Measurements from ENCODE around the gene GAS2. TPM values are rescaled to one million over a fixed set of nuclear protein-coding genes. Genes with fewer than 3 reads are reported as not detected.

The GAS2 gene
- total and polyA plus RNA-seq, 4 donors = 0.58 to 9.8 (median 1.2) TPM

GRCh38 chr11:22786475-22786874, 120.1 kb downstream of the GAS2 start:
- ATAC-seq (ENCODE audit: insufficient read depth, low FRiP score) (no peak), DNase-seq (no peak)
- TF ChIP-seq CTCF (IDR thresholded peaks at IDR 0.05; ENCODE audit: control extremely low read depth, extremely low read depth) = no peak
- Histone ChIP-seq H3K9me3 (ENCODE audit: control insufficient read depth in 4 of 4, insufficient read depth in 3 of 4, low read length in 3 of 4) (no peaks in the 10 kb centered on the region), H3K27me3 (ENCODE audit: control insufficient read depth in 3 of 3, insufficient read depth in 3 of 3, low read length in 2 of 3) (no peaks in the 10 kb centered on the region), H3K36me3 (ENCODE audit: control insufficient read depth in 4 of 4, insufficient read depth in 4 of 4, low read length in 4 of 4) (no peaks in the 10 kb centered on the region), H3K4me1 (ENCODE audit: control insufficient read depth in 5 of 5, insufficient read depth in 5 of 5, low read length in 5 of 5) (no peaks in the 10 kb centered on the region), H3K4me3 (no peak overlapping the region), H3K9ac (ENCODE audit: insufficient read depth in 1 of 2, low read length in 2 of 2) (no peak overlapping the region), H3K27ac (ENCODE audit: low read depth in 1 of 2, low read length in 1 of 2) (no peak overlapping the region)
- 89 to 94% methylated on average over 3 of the region's 3 CpGs for WGBS, 2 donors

GRCh38 chr11:22787055-22787454, 120.6 kb downstream of the GAS2 start:
- no peak for DNase-seq
- ATAC-seq (ENCODE audit: insufficient read depth, low FRiP score) = no peak
- Histone ChIP-seq H3K36me3 (ENCODE audit: control insufficient read depth in 4 of 4, insufficient read depth in 4 of 4, low read length in 4 of 4) (no peaks in the 10 kb centered on the region), H3K27ac (ENCODE audit: low read depth in 1 of 2, low read length in 1 of 2) (no peak overlapping the region), H3K27me3 (ENCODE audit: control insufficient read depth in 3 of 3, insufficient read depth in 3 of 3, low read length in 2 of 3) (no peaks in the 10 kb centered on the region), H3K9ac (ENCODE audit: insufficient read depth in 1 of 2, low read length in 2 of 2) (no peak overlapping the region), H3K9me3 (ENCODE audit: control insufficient read depth in 4 of 4, insufficient read depth in 3 of 4, low read length in 3 of 4) (no peaks in the 10 kb centered on the region), H3K4me1 (ENCODE audit: control insufficient read depth in 5 of 5, insufficient read depth in 5 of 5, low read length in 5 of 5) (no peaks in the 10 kb centered on the region), H3K4me3 (no peak overlapping the region)
- WGBS, 2 donors = 76 to 78% methylated on average over 2 of the region's 2 CpGs
- no peak for TF ChIP-seq CTCF (IDR thresholded peaks at IDR 0.05; ENCODE audit: control extremely low read depth, extremely low read depth)

- peak; percentile 36 for TF ChIP-seq CTCF (IDR thresholded peaks at IDR 0.05; ENCODE audit: control extremely low read depth, extremely low read depth)
- H3K4me3 ChIP-seq = no peak overlapping the region
- WGBS, 2 donors = 29% methylated on average over 9 of the region's 9 CpGs
- no peaks in the 10 kb centered on the region for H3K9me3 ChIP-seq (ENCODE audit: control insufficient read depth in 4 of 4, insufficient read depth in 3 of 4, low read length in 3 of 4)
- ATAC-seq (ENCODE audit: insufficient read depth, low FRiP score) (peak; percentile 81), DNase-seq (peak; percentile 14 to 73 (median 63))
- no peaks in the 10 kb centered on the region for H3K36me3 ChIP-seq (ENCODE audit: control insufficient read depth in 4 of 4, insufficient read depth in 4 of 4, low read length in 4 of 4)
- H3K9ac ChIP-seq (ENCODE audit: insufficient read depth in 1 of 2, low read length in 2 of 2) = no peak overlapping the region
- H3K27me3 ChIP-seq (ENCODE audit: control insufficient read depth in 3 of 3, insufficient read depth in 3 of 3, low read length in 2 of 3) = no peaks in the 10 kb centered on the region
- H3K27ac ChIP-seq (ENCODE audit: low read depth in 1 of 2, low read length in 1 of 2) = no peak overlapping the region
- no peaks in the 10 kb centered on the region for H3K4me1 ChIP-seq (ENCODE audit: control insufficient read depth in 5 of 5, insufficient read depth in 5 of 5, low read length in 5 of 5)
Measured at GRCh38 chr11:22787551-22788162, 121.2 kb downstream of the GAS2 start.

- DNase-seq (peak in 2 of 3 donors; percentile 10 to 32), ATAC-seq (ENCODE audit: insufficient read depth, low FRiP score) (no peak)
Measured at GRCh38 chr11:22792497-22792896, 126.1 kb downstream of the GAS2 start.

More at GRCh38 chr11:22792497-22792896, 126.1 kb downstream of the GAS2 start:
- 27 to 47% methylated on average over 3 of the region's 3 CpGs for WGBS, 2 donors
- Histone ChIP-seq H3K4me3 (no peak overlapping the region), H3K27ac (ENCODE audit: low read depth in 1 of 2, low read length in 1 of 2) (no peak overlapping the region), H3K9ac (ENCODE audit: insufficient read depth in 1 of 2, low read length in 2 of 2) (no peak overlapping the region), H3K4me1 (ENCODE audit: control insufficient read depth in 5 of 5, insufficient read depth in 5 of 5, low read length in 5 of 5) (no peaks in the 10 kb centered on the region), H3K9me3 (ENCODE audit: control insufficient read depth in 4 of 4, insufficient read depth in 3 of 4, low read length in 3 of 4) (no peaks in the 10 kb centered on the region), H3K27me3 (ENCODE audit: control insufficient read depth in 3 of 3, insufficient read depth in 3 of 3, low read length in 2 of 3) (no peaks in the 10 kb centered on the region), H3K36me3 (ENCODE audit: control insufficient read depth in 4 of 4, insufficient read depth in 4 of 4, low read length in 4 of 4) (no peaks in the 10 kb centered on the region)
- no peak for TF ChIP-seq CTCF (IDR thresholded peaks at IDR 0.05; ENCODE audit: control extremely low read depth, extremely low read depth)

Measured in lung (tissue), 12 donors.